HG02870 (cell line): ENCODE measurements around the gene FAM83F.
"Not testable (repeated sequence)": the region's sequence is repeated elsewhere in the genome, so short reads cannot be mapped to it uniquely, and the experiment has no call there.

Experiments
- ATAC-seq: cut with Tn5 transposase; IDR thresholded peaks from one replicate; pipeline ENCODE4 v1.9.1; 2021; ENCODE audit warnings: mild to moderate bottlenecking, moderate library complexity; ENCODE audit not compliant: unreplicated experiment

Gene FAM83F

DNA sequence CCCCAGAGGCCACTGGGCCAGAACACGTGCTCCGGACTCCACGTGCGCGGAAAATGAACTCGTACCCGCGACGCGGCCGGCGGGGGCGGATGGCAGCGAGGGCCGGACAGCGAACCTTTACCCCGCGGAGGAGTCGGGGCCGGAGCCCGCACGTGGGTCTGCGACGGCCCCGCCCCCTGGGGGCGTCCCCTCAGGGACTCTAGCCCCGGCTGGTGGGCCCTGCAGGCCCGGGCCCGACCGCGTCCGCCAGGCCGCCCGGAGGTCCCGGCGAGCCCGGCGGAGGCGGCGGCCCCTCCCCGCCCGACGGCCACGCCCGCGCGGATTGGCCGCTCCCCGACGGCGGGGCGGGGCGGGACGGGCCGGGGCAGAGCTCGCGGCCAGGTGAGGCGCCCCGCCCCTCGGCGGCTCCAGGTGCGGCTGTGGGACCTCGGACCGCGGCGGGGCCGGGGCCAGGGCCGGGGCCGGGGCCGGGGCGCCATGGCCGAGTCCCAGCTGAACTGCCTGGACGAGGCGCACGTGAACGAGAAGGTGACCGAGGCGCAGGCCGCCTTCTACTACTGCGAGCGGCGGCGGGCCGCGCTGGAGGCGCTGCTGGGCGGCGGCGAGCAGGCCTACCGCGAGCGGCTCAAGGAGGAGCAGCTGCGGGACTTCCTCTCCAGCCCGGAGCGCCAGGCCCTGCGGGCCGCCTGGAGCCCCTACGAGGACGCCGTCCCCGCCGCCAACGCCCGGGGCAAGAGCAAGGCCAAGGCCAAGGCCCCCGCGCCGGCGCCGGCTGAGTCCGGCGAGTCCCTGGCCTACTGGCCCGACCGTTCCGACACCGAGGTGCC lies at the start of gene FAM83F:
TSS of gene FAM83F (plus strand) at position 389 of the 827 bp plus-strand sequence. CDS start at position 478, 89 bp downstream.
- no peak for ATAC-seq

GRCh38 chr22:39946126-39946502 lies 48.6 kb upstream of the FAM83F start:
- ATAC-seq = no peak

- ATAC-seq = no peak
Observed at GRCh38 chr22:39946503-39947219, 48.1 kb upstream of the FAM83F start.

DNA sequence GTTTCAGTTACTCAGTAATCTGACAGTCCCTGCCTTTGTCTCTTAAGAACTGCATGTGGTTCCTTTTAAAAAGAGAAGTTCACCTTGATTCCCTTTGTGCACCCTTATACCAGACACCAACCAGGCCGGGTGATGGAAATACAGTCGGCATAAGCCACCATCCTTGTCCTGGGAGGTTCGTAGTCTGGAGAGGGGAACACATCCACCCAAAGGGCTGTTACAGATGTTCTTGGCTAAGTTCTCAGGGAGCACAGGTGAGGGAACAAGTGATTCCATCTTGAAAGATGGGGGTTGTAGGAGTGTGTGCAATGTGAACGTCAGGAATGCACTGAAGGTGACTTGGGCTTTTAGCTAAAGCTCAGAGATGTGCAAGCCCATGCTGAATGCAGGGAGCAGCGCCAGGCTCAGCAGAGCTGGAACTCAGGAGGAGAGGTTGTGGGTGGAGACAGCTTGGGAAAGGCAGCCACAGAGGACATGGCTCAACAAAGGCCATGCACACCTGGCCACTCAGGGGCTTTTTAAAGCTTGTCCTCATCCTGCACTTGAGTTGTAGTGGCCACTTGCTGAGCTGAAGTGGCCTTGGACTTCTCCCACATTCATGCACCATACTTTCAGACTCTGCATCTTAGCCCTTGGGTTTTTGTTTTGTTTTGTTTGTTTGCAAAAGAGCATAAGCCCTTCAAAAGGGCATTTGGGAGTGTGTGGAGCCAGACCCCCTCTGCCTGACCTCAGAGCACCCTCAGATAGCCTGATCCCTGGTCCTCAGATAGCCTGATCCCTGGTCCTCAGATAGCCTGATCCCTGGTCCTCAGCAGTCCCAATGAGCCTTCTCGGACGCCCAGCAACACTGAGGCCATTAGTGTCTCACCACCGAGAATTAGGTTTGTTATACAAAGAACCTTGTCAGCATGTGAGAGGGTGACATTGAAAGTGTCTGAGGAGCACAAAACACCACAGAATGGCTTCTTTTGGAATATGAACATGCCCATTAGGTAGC lies 47.2 kb upstream of the FAM83F start:
- no peak for ATAC-seq

DNA sequence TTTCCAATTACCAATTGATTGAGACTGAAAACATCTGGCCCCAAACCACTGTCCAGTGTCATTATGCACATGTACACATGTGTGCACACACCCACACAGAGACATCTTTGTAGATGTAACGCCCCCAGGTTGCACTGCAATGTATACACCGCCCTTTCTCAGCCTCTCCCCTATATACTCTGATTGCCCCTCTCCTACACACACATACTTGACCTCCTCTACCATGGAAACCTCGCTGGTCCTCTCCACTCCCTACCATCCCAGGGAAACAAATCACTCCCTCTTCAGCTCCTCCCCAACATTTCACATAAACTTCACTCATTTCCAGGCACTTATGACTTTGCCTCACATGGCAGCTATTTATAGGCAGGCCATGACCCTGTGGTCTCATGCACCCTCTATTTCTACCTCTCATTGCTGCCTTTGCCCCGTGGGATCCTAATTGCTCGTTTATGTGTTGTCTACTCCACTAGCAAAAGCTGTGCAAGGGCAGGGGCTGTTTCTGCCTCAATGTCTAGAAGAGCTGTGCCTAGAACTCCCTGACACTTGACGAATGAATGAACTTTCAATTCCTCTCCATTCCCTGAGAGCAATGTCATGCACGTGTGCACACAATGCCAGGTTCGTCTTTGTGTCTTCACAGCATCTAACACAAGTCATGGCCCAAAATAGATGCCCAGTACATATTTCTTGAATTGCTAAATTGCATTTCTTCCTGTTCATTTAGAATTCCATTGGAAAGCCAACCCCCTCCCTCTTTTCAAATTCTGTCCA lies 44.6 kb upstream of the FAM83F start:
- no peak for ATAC-seq

DNA sequence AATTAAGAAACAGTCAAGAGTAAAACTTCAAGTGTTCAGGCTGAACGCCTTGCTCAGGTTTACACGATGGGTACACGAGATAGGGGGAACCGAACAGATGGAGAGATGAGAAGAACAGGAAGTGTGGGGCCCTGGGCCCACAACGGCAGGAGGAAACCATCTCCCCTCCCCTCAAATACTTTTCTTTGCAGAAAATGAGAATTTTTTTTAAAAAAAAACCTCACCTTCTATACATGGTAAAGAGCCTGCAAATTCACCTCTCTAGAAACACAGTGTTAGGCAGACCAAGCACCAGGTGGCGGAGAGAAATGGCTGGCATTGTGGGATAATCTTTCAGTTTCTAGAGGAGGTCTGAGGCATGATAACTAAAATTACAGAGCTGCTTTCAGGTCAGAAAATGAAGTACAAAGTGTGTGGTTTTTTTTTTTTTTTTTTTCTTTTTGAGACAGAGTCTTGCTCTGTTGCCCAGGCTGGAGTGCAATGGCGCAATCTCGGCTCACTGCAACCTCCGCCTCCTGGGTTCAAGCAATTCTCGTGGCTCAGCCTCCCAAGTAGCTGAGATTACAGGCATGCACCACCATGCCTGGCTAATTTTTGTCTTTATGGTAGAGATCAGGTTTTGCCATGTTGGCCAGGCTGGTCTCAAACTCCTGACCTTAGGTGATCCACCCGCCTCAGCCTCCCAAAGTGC lies 43.0 kb upstream of the FAM83F start:
- not testable (repeated sequence) for ATAC-seq

GRCh38 chr22:39952347-39952746 lies 42.4 kb upstream of the FAM83F start:
- no peak for ATAC-seq

DNA sequence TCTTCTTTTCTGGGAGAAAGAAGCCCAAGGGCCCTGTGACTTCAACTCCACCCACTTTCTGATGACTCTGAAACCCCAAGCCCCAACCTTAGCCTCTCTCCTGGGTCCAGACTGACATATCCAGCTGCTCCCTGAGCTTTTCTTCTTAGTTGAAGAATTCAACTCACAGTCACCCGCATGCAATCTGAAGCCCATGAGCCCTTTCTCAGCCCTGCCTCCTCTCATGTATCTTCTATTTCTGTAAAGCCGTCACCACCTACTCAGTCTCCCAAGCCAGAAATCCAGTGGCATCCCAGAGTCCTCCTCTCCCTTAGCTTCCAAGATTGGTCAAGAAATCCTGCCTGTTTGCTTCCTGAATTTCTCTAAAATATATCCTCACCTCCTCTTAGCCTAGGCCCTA lies 41.7 kb upstream of the FAM83F start:
- no peak for ATAC-seq

- no peak for ATAC-seq
Observed at GRCh38 chr22:39954584-39955055, 40.1 kb upstream of the FAM83F start.

GRCh38 chr22:39955675-39956074 lies 39.1 kb upstream of the FAM83F start:
- no peak for ATAC-seq

GRCh38 chr22:39956932-39957664 lies 37.7 kb upstream of the FAM83F start:
- ATAC-seq = peak; percentile 41

- no peak for ATAC-seq
Observed at GRCh38 chr22:39958009-39958711, 36.6 kb upstream of the FAM83F start.

DNA sequence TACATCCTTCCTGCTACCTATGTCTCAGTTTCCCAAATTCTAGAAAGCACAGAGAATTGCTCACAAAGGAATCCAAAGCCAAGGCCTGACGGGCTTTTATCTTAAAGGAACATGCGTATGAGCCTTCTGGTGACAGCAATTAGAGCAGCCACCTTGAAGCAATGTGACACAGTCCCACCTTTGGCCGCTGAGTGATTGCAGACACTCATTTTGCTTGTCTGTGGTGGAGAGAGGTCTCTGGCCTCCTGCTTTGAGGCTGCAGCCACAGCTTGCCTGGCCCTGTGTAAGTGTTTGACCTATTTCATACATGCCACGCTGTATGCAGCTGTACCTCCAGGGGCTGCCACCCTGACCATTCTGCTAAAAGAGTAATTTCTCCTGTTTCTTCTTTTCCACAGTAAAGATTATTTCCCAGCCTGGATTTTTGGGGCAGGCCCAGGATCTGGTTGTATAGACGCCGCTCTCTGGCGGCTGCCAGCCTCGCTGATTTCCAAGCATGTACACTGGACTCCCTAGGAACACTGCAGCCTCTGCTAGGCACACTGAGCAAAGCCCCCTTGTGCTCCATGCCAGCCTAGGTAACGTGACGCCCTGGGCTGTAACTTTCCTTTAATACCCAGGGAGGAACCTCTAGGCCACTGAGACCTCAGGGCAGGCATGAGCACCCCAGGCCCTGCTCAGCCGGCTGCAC lies 35.7 kb upstream of the FAM83F start:
- ATAC-seq = no peak

DNA sequence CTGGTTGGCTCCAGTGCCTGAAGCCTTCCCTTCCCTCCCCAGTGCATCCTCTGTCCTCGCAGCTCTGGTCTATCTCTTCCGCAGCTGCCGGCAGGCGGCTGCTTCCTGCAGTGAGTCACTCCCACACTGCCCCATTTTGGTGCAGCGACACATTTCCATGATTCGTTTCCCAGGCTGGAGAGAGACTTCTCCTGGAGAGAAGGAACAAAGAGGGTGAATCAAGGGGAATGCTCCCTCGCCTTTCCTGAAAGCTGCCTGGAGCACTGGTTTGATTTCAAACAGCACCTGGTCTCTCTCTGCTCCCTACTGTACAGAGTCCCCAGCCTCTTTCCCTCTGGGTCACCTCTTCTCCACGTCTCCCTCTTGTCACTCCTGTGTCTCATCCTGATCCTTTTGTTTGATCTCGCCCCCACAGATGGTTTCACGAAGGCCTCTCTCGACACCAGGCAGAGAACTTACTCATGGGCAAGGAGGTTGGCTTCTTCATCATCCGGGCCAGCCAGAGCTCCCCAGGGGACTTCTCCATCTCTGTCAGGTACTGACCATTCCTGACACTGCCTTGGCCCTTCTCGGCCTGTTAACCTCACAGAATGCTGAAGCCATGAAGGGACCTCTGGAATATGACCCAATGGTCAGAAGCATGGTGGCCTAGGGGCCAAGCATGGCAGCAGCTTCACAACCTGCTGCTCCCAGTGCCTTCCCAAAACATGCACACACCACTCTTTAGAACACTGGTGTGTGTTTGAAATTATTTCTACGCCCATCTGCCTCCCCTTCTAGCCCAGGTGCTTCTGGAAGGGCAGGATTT lies 34.9 kb upstream of the FAM83F start, which contains the start of gene TMA7B:
TSS of gene TMA7B (plus strand) at position 758 of the 808 bp plus-strand sequence. CDS start 3,978 bp downstream, outside the sequence.
- ATAC-seq = no peak

DNA sequence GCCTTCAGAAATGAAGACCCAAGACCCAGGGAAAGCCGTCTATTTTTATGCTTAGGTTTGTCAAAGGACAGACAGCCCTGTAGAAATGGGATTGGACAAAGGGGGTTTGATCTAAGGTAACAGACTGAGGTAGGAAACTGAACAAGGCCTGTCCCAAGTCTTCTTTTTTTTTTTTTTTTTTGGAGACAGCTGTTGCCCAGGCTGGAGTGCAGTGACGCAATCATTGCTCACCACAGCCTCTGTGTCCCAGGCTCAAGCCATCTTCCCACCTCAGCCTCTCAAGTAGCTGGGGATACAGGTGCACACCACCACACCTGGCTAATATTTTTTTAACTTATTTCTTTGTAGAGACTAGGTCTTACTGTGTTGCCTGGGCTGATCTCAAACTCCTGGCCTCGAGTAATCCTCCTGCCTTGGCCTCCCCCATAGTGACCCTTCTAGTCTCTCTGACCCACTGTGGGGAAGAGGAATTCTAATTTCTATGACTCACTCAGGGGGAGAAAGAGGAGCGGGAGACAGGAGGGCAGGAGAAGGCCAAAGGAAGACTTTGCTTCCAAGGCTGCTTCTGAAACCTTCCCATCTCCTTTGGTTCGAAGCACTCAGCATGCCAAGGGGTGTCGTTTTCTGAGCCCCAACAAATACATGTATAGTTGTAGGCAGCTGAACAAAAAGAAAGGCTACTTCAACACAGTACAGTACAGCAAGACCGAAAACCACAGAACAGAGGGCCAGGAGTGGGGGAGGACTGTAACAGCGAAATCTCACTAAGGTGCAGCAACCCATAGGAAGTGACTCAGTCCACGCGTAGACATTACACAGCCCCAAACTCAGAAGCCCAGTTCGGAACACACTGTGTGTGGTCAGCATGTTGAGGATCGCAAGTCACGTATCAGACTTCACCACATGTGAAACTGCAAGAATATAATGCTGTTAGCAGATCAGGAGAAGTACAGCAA lies 33.7 kb upstream of the FAM83F start:
- peak; percentile 84 for ATAC-seq

GRCh38 chr22:39962071-39962470 lies 32.7 kb upstream of the FAM83F start:
- ATAC-seq = no peak
